Hematopoietic multipotent progenitor cell treated with erythropoietin and hydrocortisone succinate and interleukin-3 and kit ligand, for 4 days (in vitro differentiated cells): ENCODE measurements around the gene LRCH4.
"Not testable (repeated sequence)": the region's sequence is repeated elsewhere in the genome, so short reads cannot be mapped to it uniquely, and the experiment has no call there.

Source experiments
- DNase-seq: peaks from one replicate; pipeline ENCODE4 v3.0.0-alpha.2; 2015

LRCH4 gene

GRCh38 chr7:100543586-100543985 is 42.3 kb downstream of the LRCH4 start:
- DNase-seq: no peak

GRCh38 chr7:100541309-100541708 is 44.6 kb downstream of the LRCH4 start:
- DNase-seq: not testable (repeated sequence)

GRCh38 chr7:100540073-100540723 is 45.7 kb downstream of the LRCH4 start:
- DNase-seq: no peak

DNA sequence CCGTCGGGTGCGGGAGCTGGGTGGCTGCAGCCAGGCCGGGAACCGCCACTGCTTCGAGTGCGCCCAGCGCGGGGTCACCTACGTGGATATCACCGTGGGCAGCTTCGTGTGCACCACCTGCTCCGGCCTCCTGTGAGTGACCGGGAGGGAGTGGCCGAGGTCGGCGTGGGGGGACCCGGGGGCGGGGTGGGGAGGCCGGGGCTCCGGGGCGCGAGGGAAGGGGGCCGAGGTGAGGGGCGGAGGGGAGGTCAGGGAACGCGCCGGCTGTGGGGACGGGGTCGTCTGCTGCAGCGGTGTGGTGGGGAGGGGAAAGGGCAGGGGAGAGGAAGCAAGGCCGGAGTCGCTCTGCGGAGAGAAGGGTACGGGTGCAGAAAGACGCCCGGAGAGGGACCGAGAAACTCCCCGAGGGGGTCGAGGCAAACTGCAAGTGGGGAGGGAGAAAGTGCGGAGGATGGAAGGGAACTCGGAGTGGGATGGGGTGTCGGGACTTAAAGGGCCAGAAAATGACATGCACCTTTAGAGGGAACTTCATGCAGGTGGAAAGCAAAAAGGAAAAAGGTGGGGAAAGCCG is 46.4 kb downstream of the LRCH4 start:
- peak; percentile 37 for DNase-seq

- DNase-seq: peak; percentile 100
Measured at GRCh38 chr7:100538654-100539435, 47.1 kb downstream of the LRCH4 start, which contains the start of gene AGFG2. Gene AGFG2 (plus strand): TSS chr7:100539203. CDS start chr7:100539347, 144 bp downstream.

DNA sequence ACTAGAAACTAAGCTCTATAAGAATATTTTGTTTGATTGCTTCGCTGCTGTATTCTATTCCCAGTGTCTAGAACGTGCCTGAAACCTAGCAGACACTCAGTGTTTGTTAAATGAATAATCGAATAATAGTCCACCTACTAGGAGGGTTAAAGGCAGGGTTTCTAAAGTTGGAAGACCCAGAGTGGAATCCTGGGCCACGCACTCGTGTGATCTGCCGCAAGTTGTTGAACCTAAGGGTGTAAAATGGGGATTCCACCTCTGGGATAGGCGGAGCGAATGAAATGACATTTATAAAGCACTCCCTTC is 47.6 kb downstream of the LRCH4 start:
- no peak for DNase-seq

DNA sequence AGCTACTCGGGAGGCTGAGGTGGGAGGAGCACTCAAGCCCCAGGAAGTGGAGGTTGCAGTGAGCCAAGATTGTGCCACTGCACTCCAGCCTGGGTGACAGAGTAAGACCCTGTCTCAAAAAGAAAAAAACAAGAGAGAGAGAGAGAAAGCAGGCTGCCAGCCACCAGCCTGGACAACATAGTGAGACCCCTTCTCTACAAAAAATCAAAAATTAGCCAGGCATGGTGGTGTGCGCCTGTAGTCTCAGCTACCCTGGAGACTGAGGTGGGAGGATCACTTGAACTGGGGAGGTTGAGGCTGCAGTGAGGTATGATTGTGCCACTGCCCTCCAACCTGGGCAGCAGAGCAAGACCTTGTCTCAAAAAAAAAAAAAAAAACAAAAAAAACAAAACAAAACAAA is 49.2 kb downstream of the LRCH4 start:
- DNase-seq: not testable (repeated sequence)

GRCh38 chr7:100535982-100536381 is 49.9 kb downstream of the LRCH4 start:
- DNase-seq: not testable (repeated sequence)

GRCh38 chr7:100532165-100533022 is 53.5 kb downstream of the LRCH4 start:
- peak; percentile 80 for DNase-seq

DNA sequence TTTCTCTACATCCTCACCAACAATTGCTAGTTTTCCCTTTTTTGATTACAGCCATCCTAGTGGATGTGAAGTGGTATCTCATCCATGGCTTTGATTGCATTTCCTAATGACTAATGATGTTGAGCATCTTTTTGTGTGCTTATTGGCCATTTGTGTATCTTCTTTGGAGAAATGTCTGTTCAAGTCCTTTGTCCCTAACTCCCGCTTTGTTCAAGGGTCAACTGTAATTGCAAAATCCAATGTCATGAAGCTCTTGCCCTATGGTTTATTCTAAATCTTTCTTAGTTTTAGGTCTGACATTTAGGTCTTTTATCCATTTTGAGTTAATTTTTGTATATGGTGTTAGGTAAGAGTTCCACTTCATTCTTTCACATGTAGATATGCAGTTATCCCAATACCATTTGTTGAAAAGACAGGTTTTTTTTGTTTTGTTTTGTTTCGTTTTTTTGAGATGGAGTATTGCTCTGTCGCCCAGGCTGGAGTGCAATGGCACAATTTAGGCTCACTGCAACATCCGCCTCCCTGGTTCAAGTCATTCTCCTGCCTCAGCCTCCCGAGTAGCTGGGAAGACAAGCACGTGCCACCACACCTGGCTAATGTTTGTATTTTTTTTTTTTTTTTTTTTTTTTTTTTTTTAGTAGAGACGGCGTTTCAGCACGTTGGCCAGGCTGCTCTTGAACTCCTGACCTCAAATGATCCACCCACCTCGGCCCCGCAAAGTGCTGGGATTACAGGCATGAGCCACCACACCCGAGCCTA is 57.6 kb downstream of the LRCH4 start:
- DNase-seq: not testable (repeated sequence)
